Measurements from ENCODE around the gene SERBP1.

Gene SERBP1

DNA sequence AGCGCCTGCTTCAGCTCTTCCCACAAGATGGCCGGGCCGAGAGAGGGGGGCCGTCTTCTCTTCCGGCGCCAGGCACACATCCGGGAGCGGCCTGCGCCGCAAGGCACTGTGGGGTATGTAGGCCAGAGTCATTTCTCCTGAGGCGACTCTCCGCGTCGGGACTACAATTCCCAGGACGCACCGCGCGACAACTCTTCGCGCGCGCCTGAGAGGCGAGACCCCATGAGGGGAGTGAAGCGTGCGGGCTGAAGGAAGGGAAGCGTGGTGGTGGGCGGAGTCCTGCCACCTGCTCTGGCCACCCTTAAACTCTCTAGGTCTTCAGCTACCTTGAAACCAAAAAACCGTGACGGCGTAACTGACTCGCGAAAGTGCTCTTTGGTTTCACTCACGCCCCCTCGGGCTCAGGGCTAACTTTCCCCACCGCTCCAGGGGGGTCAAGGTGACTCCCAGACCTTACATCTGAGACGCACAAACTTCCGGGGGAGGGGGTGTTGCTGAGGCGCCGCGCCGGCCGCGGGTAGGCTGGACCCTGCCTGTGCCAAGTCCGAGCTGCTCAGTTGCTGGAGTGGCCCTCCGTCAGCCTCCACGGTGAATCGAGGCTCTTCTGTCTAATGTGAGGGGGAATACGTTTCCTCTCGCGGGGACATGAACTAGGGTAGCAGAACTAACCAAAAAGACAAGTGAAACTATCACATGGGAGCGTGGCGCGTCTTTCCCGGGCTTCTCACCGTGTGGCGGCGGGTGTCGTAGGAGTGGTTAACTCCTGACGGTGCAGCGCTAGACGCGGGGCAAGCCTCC, at the start of gene SERBP1:
SERBP1 (minus strand) TSS at position 45 of the 798 bp plus-strand sequence. CDS start 102 bp downstream, outside the sequence.
- H3K4me3 ChIP-seq (ENCODE audit: low read depth, low read length) = peak within 1 kb of the TSS; percentile 96
- DNase-seq (ENCODE audit: low read depth) = peak; percentile 97
- TF ChIP-seq, protein P1, sequence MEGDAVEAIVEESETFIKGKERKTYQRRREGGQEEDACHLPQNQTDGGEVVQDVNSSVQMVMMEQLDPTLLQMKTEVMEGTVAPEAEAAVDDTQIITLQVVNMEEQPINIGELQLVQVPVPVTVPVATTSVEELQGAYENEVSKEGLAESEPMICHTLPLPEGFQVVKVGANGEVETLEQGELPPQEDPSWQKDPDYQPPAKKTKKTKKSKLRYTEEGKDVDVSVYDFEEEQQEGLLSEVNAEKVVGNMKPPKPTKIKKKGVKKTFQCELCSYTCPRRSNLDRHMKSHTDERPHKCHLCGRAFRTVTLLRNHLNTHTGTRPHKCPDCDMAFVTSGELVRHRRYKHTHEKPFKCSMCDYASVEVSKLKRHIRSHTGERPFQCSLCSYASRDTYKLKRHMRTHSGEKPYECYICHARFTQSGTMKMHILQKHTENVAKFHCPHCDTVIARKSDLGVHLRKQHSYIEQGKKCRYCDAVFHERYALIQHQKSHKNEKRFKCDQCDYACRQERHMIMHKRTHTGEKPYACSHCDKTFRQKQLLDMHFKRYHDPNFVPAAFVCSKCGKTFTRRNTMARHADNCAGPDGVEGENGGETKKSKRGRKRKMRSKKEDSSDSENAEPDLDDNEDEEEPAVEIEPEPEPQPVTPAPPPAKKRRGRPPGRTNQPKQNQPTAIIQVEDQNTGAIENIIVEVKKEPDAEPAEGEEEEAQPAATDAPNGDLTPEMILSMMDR (IDR thresholded peaks at IDR 0.05; ENCODE audit: low read depth, low read length, missing control alignments) = no peak

DNA sequence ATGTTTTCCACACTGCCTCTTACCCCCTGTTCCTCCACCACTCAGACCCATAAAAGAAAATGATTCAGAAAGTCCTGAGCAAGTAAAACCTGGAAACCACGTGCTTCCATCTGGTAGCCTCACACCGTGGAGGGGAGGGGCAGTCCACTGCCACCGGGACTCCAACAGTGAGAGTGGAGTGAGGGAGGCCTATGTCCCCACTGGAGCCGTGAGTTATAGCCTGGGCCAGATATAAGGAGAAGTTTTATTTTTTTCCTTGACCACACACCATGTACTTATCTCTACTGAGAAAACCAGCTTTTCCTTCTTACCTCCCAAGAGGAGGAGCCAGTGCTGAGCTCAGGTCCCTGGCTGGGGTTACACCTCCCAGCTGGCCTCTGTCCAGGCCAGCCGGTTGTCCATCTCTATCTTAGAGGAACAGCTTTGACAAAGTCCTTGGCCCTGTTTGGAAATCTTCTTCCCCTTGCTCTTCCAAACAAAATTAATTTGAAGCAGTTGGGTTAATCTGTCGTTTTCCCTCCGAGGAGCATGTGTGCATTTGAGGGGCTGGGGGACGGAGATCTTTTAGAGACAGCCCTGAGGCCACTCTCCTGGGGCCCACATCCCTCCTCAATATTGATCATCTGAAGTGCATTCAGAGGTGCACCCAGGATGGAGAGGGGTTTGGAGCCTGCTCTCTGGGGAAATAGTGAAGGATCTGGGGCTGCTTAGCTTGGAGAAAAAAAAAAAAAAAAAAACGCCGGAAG, 49.1 kb upstream of the SERBP1 start:
- TF ChIP-seq, protein P1 (IDR thresholded peaks at IDR 0.05; ENCODE audit: low read depth, low read length, missing control alignments) = no peak
- H3K4me3 ChIP-seq (ENCODE audit: low read depth, low read length) = no peak overlapping the region
- DNase-seq (ENCODE audit: low read depth) = no peak

DNA sequence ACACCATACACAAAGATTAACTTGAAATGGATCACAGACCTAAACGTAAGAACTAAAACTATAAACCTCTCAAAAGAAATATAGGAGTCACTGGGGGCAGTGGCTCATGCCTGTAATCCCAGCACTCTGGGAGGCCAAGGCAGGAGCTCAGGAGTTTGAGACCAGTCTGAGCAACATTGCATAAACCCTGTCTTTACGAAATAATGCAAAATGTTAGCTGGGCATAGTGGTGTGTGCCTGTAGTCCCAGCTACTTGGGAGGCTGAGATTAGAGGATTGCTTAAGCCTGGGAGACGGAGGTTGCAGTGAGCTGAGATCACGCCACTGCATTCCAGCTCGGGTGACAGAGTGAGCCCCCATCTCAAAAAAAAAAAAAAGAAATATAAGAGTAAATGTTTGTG, 46.7 kb upstream of the SERBP1 start:
- H3K4me3 ChIP-seq (ENCODE audit: low read depth, low read length) = no peak overlapping the region
- TF ChIP-seq, protein P1 (IDR thresholded peaks at IDR 0.05; ENCODE audit: low read depth, low read length, missing control alignments) = no peak

DNA sequence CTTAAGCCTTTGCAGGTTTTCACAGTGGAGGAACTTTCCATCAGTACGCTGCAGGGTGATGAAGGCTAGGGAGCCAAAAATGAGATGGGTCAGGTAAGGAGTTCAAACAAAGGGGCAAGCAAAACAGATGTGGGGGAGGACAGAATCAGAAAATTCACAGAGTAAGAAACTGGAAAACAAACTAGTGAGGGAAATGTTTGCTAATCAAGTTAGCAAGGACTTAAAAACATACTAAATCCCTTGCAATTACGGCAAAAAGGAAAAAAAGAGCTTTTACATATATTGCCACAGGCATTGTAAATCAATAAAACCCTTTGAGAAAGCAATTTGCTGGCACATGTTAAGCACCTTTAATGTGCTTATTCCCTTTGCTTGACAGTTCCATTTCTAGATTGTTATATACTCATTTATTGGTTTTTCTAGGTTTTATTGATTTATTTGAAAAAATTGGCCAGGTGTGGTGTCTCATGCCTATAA, 45.8 kb upstream of the SERBP1 start:
- TF ChIP-seq, protein P1 (IDR thresholded peaks at IDR 0.05; ENCODE audit: low read depth, low read length, missing control alignments) = no peak
- no peak for DNase-seq (ENCODE audit: low read depth)
- H3K4me3 ChIP-seq (ENCODE audit: low read depth, low read length) = no peak overlapping the region

More for the DNA sequence above, 46.7 kb upstream of the SERBP1 start:
- no peak for DNase-seq (ENCODE audit: low read depth)

DNA sequence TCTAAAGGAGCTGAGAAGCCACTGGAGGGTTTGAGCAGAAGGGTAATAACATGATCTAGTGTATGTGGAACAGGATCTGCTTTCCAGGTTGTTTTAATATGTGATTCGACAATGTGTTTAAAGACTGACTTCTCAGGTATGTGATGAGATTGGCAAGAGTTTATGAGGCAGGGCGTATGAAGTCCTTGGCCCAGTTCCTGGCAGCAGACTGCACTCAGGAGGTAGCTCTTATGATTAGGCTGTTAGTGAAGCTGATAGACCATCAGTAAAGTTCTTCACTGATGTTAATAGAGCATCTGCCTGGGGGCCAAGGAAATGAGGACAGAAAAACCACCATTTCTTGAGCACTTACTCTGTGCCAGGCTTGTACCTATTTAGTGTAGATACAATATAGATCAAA, 41.9 kb upstream of the SERBP1 start:
- TF ChIP-seq, protein P1 (IDR thresholded peaks at IDR 0.05; ENCODE audit: low read depth, low read length, missing control alignments) = no peak
- no peak overlapping the region for H3K4me3 ChIP-seq (ENCODE audit: low read depth, low read length)
- DNase-seq (ENCODE audit: low read depth) = no peak

DNA sequence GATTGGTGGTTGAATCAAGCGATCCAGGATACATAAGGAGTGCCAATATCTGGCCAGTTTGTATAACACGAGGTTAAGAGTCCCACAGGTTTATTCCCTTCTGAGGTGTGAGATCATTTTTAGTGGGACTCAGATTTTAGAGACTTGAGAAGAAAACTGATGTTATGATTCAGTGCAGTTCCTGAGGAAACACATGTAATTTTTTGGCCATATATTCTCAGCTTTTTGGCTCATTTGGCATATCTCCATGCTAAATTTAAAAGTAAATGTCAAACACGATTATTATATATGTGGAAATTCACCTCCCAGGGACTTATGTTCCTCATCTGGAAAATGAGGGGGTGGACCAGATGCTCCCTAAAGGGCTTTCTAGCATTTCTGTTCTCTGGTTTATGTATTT, 39.2 kb upstream of the SERBP1 start:
- TF ChIP-seq, protein P1 (IDR thresholded peaks at IDR 0.05; ENCODE audit: low read depth, low read length, missing control alignments) = no peak
- no peak overlapping the region for H3K4me3 ChIP-seq (ENCODE audit: low read depth, low read length)
- no peak for DNase-seq (ENCODE audit: low read depth)

Data from GM12864 (cell line).